ENCODE measurements around the gene TRPV4. TPM values are rescaled to one million over a fixed set of nuclear protein-coding genes. Genes with fewer than 3 reads are reported as not detected.

Gene TRPV4
- total RNA-seq, 1 experiment from 2014 or later = not detected

- H3K36me3 ChIP-seq (ENCODE audit: insufficient read depth, low read length) = no peaks in the 10 kb centered on the region
- H4K20me1 ChIP-seq (ENCODE audit: insufficient read depth, low read depth, low read length) = no peaks in the 10 kb centered on the region
- no peaks in the 10 kb centered on the region for H3K79me2 ChIP-seq (ENCODE audit: low read length)
- no peaks in the 10 kb centered on the region for H3K9me2 ChIP-seq (replicated peaks; ENCODE audit: insufficient read depth, low read length)
- no peak overlapping the region for H2AFZ ChIP-seq (ENCODE audit: low read length)
- no peak overlapping the region for H3K4me3 ChIP-seq (ENCODE audit: low read length)
- H3K27ac ChIP-seq (ENCODE audit: low read length) = no peak overlapping the region
- no peaks in the 10 kb centered on the region for H3K27me3 ChIP-seq (ENCODE audit: low read length)
- H3K4me1 ChIP-seq (ENCODE audit: low read length) = no peaks in the 10 kb centered on the region
- no peak overlapping the region for H3K9ac ChIP-seq (ENCODE audit: low read length)
- no peaks in the 10 kb centered on the region for H3K9me3 ChIP-seq (ENCODE audit: low read length)
- DNase-seq = no peak
- no peak overlapping the region for H3K4me2 ChIP-seq (ENCODE audit: low read depth, low read length, poor library complexity, severe bottlenecking)
These were observed 62.1 kb downstream of the TRPV4 start for GRCh38 chr12:109770861-109771670.

GRCh38 chr12:109770104-109770860 lies 62.9 kb downstream of the TRPV4 start:
- no peaks in the 10 kb centered on the region for H3K27me3 ChIP-seq (ENCODE audit: low read length)
- no peaks in the 10 kb centered on the region for H3K9me3 ChIP-seq (ENCODE audit: low read length)
- H3K9me2 ChIP-seq (replicated peaks; ENCODE audit: insufficient read depth, low read length) = no peaks in the 10 kb centered on the region
- no peaks in the 10 kb centered on the region for H4K20me1 ChIP-seq (ENCODE audit: insufficient read depth, low read depth, low read length)
- no peak overlapping the region for H3K27ac ChIP-seq (ENCODE audit: low read length)
- H3K9ac ChIP-seq (ENCODE audit: low read length) = no peak overlapping the region
- DNase-seq = no peak
- H3K79me2 ChIP-seq (ENCODE audit: low read length) = no peaks in the 10 kb centered on the region
- no peak overlapping the region for H3K4me3 ChIP-seq (ENCODE audit: low read length)
- H3K4me2 ChIP-seq (ENCODE audit: low read depth, low read length, poor library complexity, severe bottlenecking) = no peak overlapping the region
- H3K4me1 ChIP-seq (ENCODE audit: low read length) = no peaks in the 10 kb centered on the region
- no peaks in the 10 kb centered on the region for H3K36me3 ChIP-seq (ENCODE audit: insufficient read depth, low read length)
- H2AFZ ChIP-seq (ENCODE audit: low read length) = no peak overlapping the region

GRCh38 chr12:109768901-109769670 lies 64.1 kb downstream of the TRPV4 start:
- DNase-seq = no peak
- Histone ChIP-seq H3K9ac (ENCODE audit: low read length) (no peak overlapping the region), H3K9me2 (replicated peaks; ENCODE audit: insufficient read depth, low read length) (no peaks in the 10 kb centered on the region), H3K9me3 (ENCODE audit: low read length) (no peaks in the 10 kb centered on the region), H4K20me1 (ENCODE audit: insufficient read depth, low read depth, low read length) (no peaks in the 10 kb centered on the region), H2AFZ (ENCODE audit: low read length) (no peak overlapping the region), H3K4me2 (ENCODE audit: low read depth, low read length, poor library complexity, severe bottlenecking) (no peak overlapping the region), H3K36me3 (ENCODE audit: insufficient read depth, low read length) (no peaks in the 10 kb centered on the region), H3K4me3 (ENCODE audit: low read length) (no peak overlapping the region), H3K4me1 (ENCODE audit: low read length) (no peaks in the 10 kb centered on the region), H3K27ac (ENCODE audit: low read length) (no peak overlapping the region), H3K27me3 (ENCODE audit: low read length) (no peaks in the 10 kb centered on the region), H3K79me2 (ENCODE audit: low read length) (no peaks in the 10 kb centered on the region)

- Histone ChIP-seq H3K4me1 (ENCODE audit: low read length) (no peaks in the 10 kb centered on the region), H3K27me3 (ENCODE audit: low read length) (no peaks in the 10 kb centered on the region), H3K9ac (ENCODE audit: low read length) (no peak overlapping the region), H3K9me2 (replicated peaks; ENCODE audit: insufficient read depth, low read length) (no peaks in the 10 kb centered on the region), H3K36me3 (ENCODE audit: insufficient read depth, low read length) (no peaks in the 10 kb centered on the region), H3K9me3 (ENCODE audit: low read length) (no peaks in the 10 kb centered on the region), H3K4me3 (ENCODE audit: low read length) (no peak overlapping the region), H3K27ac (ENCODE audit: low read length) (no peak overlapping the region), H3K79me2 (ENCODE audit: low read length) (no peaks in the 10 kb centered on the region), H2AFZ (ENCODE audit: low read length) (no peak overlapping the region), H3K4me2 (ENCODE audit: low read depth, low read length, poor library complexity, severe bottlenecking) (no peak overlapping the region), H4K20me1 (ENCODE audit: insufficient read depth, low read depth, low read length) (no peaks in the 10 kb centered on the region)
- no peak for DNase-seq
These were observed 65.0 kb downstream of the TRPV4 start for GRCh38 chr12:109767991-109768900.

GRCh38 chr12:109767456-109767855 lies 65.7 kb downstream of the TRPV4 start:
- Histone ChIP-seq H3K36me3 (ENCODE audit: insufficient read depth, low read length) (no peaks in the 10 kb centered on the region), H3K9me2 (replicated peaks; ENCODE audit: insufficient read depth, low read length) (no peaks in the 10 kb centered on the region), H3K27ac (ENCODE audit: low read length) (no peak overlapping the region), H3K4me1 (ENCODE audit: low read length) (no peaks in the 10 kb centered on the region), H3K27me3 (ENCODE audit: low read length) (no peaks in the 10 kb centered on the region), H3K79me2 (ENCODE audit: low read length) (no peaks in the 10 kb centered on the region), H3K4me2 (ENCODE audit: low read depth, low read length, poor library complexity, severe bottlenecking) (no peak overlapping the region), H3K9ac (ENCODE audit: low read length) (no peak overlapping the region), H3K9me3 (ENCODE audit: low read length) (no peaks in the 10 kb centered on the region), H2AFZ (ENCODE audit: low read length) (no peak overlapping the region), H3K4me3 (ENCODE audit: low read length) (no peak overlapping the region), H4K20me1 (ENCODE audit: insufficient read depth, low read depth, low read length) (no peaks in the 10 kb centered on the region)
- no peak for DNase-seq

- no peaks in the 10 kb centered on the region for H3K9me2 ChIP-seq (replicated peaks; ENCODE audit: insufficient read depth, low read length)
- H3K79me2 ChIP-seq (ENCODE audit: low read length) = no peaks in the 10 kb centered on the region
- no peak overlapping the region for H3K4me3 ChIP-seq (ENCODE audit: low read length)
- H3K27ac ChIP-seq (ENCODE audit: low read length) = no peak overlapping the region
- no peaks in the 10 kb centered on the region for H3K36me3 ChIP-seq (ENCODE audit: insufficient read depth, low read length)
- DNase-seq = no peak
- H3K27me3 ChIP-seq (ENCODE audit: low read length) = no peaks in the 10 kb centered on the region
- H3K4me2 ChIP-seq (ENCODE audit: low read depth, low read length, poor library complexity, severe bottlenecking) = no peak overlapping the region
- no peak overlapping the region for H2AFZ ChIP-seq (ENCODE audit: low read length)
- no peak overlapping the region for H3K9ac ChIP-seq (ENCODE audit: low read length)
- H3K9me3 ChIP-seq (ENCODE audit: low read length) = no peaks in the 10 kb centered on the region
- H3K4me1 ChIP-seq (ENCODE audit: low read length) = no peaks in the 10 kb centered on the region
- H4K20me1 ChIP-seq (ENCODE audit: insufficient read depth, low read depth, low read length) = no peaks in the 10 kb centered on the region
These were observed 66.9 kb downstream of the TRPV4 start for GRCh38 chr12:109766251-109766778.

GRCh38 chr12:109765446-109765810 lies 67.8 kb downstream of the TRPV4 start:
- Histone ChIP-seq H3K4me1 (ENCODE audit: low read length) (no peaks in the 10 kb centered on the region), H3K27ac (ENCODE audit: low read length) (no peak overlapping the region), H3K9me2 (replicated peaks; ENCODE audit: insufficient read depth, low read length) (no peaks in the 10 kb centered on the region), H3K27me3 (ENCODE audit: low read length) (no peaks in the 10 kb centered on the region), H4K20me1 (ENCODE audit: insufficient read depth, low read depth, low read length) (no peaks in the 10 kb centered on the region), H3K9me3 (ENCODE audit: low read length) (no peaks in the 10 kb centered on the region), H3K36me3 (ENCODE audit: insufficient read depth, low read length) (no peaks in the 10 kb centered on the region), H3K9ac (ENCODE audit: low read length) (no peak overlapping the region), H2AFZ (ENCODE audit: low read length) (no peak overlapping the region), H3K79me2 (ENCODE audit: low read length) (no peaks in the 10 kb centered on the region), H3K4me3 (ENCODE audit: low read length) (no peak overlapping the region), H3K4me2 (ENCODE audit: low read depth, low read length, poor library complexity, severe bottlenecking) (no peak overlapping the region)
- DNase-seq = no peak

All from Karpas-422 (cell line).